A673 (cell line): ENCODE measurements around the gene TF. TPM values are rescaled to one million over a fixed set of nuclear protein-coding genes. Genes with fewer than 3 reads are reported as not detected.

Experiments used
- BruUV-seq: library from RNA; stranded (reverse); fragments of 400-500 nt; replicated peaks from 2 replicates; lab custom pipeline; 2021; lab: Mats Ljungman, UMichigan
- CTCF ChIA-PET: fragments of 300-600 bp; sonication (Branson Sonifier 250); formaldehyde crosslinking; loops from one replicate; lab custom pipeline; 2022; ENCODE audit warnings: antibody characterized with exemption; lab: Charles Lee
- POLR2A ChIA-PET: fragments of 300-600 bp; sonication (Branson Sonifier 250); formaldehyde crosslinking; loops from one replicate; lab custom pipeline; 2022; ENCODE audit warnings: antibody characterized with exemption; ENCODE audit not compliant: low non-redundant PET; lab: Charles Lee
- DNase-seq: peaks from one replicate; pipeline ENCODE4 v3.0.0-alpha.2; 2015; ENCODE audit warnings: low spot score
- H3K27ac ChIP-seq: fragments of 200-600 bp; sonication (generic); 2 replicates; pipeline ENCODE4 v1.5.1; 2016; ENCODE audit warnings: mixed run types, low read depth, mild to moderate bottlenecking, mixed read lengths, antibody characterized with exemption, low read length; ENCODE audit not compliant: poor library complexity, severe bottlenecking
- H3K27me3 ChIP-seq: fragments of 200-600 bp; sonication (generic); replicated peaks from 2 replicates; pipeline ENCODE4 v1.6.1; 2017; ENCODE audit warnings: mixed run types, low read depth, mild to moderate bottlenecking, mixed read lengths, antibody characterized with exemption, low read length; ENCODE audit not compliant: insufficient read depth, poor library complexity
- H3K36me3 ChIP-seq: fragments of 200-600 bp; sonication (generic); 2 replicates; pipeline ENCODE4 v1.6.1; 2016; ENCODE audit warnings: mixed run types, mild to moderate bottlenecking, mixed read lengths, antibody characterized with exemption, low read length; ENCODE audit not compliant: insufficient read depth, poor library complexity, severe bottlenecking
- H3K4me1 ChIP-seq: fragments of 200-600 bp; sonication (generic); 2 replicates; pipeline ENCODE4 v1.6.1; 2017; ENCODE audit warnings: mixed run types, mild to moderate bottlenecking, mixed read lengths, antibody characterized with exemption, low read length; ENCODE audit not compliant: insufficient read depth, poor library complexity, severe bottlenecking
- H3K4me3 ChIP-seq: fragments of 200-600 bp; sonication (generic); 2 replicates; pipeline ENCODE4 v1.5.1; 2016; ENCODE audit warnings: low read depth, mixed run types, mild to moderate bottlenecking, mixed read lengths, low read length; ENCODE audit not compliant: poor library complexity, severe bottlenecking
- H3K9me3 ChIP-seq: fragments of 200-600 bp; sonication (generic); 2 replicates; pipeline ENCODE4 v1.6.1; 2016; ENCODE audit warnings: mixed run types, low read depth, mild to moderate bottlenecking, mixed read lengths, antibody characterized with exemption, low read length; ENCODE audit not compliant: poor library complexity, severe bottlenecking
- CTCF ChIP-seq: fragments of 300-800, 200-600 bp; sonication (generic); conservative IDR thresholded peaks from 2 replicates; pipeline ENCODE4 v1.5.1; 2017; ENCODE audit warnings: low read depth, mild to moderate bottlenecking, antibody characterized with exemption, low read length, moderate library complexity, mixed read lengths
- EZH2 ChIP-seq: fragments of 200-600 bp; sonication (generic); IDR thresholded peaks from 2 replicates; pipeline ENCODE4 v1.6.1; 2017; ENCODE audit warnings: borderline replicate concordance, low read depth, mild to moderate bottlenecking, mixed read lengths, antibody characterized with exemption, low read length; ENCODE audit not compliant: poor library complexity, severe bottlenecking
- intact Hi-C: fragments of 100-400 bp; cut with micrococcal nuclease; formaldehyde crosslinking; loops from one replicate; pipeline ENCODE4 v1.10.0; 2022; ENCODE audit not compliant: unreplicated experiment
- total RNA-seq: library from RNA; stranded (reverse); gene quantifications from 2 replicates; pipeline ENCODE4 v1.2.3, GENCODE V29; 2021

TF gene
- total RNA-seq, 1 experiment from 2014 or later, result 0.11 TPM

- TF ChIP-seq CTCF, result no peak
- no peak for TF ChIP-seq EZH2
- Histone ChIP-seq H3K36me3 (no peaks in the 10 kb centered on the region), H3K27ac (no peak overlapping the region), H3K4me1 (no peaks in the 10 kb centered on the region), H3K27me3 (peaks cover 25% of the 10 kb centered on the region), H3K4me3 (no peak overlapping the region), H3K9me3 (no peaks in the 10 kb centered on the region)
- CTCF ChIA-PET, result no interaction called here
- intact Hi-C loops, result no loop called here
- no peak for DNase-seq
- BruUV-seq, result no TSS peak
- POLR2A ChIA-PET, result no interaction called here
These were observed 2.0 kb upstream of the TF start for GRCh38 chr3:133744241-133744640.

GRCh38 chr3:133745108-133745507 lies 1.1 kb upstream of the TF start:
- POLR2A ChIA-PET, result interaction anchor here (0.5 kb wide), 1 partner anchor 619 kb away, joined by 5 read pairs; no protein-coding TSS in a partner anchor
- intact Hi-C loops, result no loop called here
- Histone ChIP-seq H3K36me3 (no peaks in the 10 kb centered on the region), H3K27me3 (peaks cover 25% of the 10 kb centered on the region), H3K27ac (no peak overlapping the region), H3K4me1 (no peaks in the 10 kb centered on the region), H3K9me3 (no peaks in the 10 kb centered on the region), H3K4me3 (no peak overlapping the region)
- DNase-seq, result no peak
- TF ChIP-seq CTCF (no peak), EZH2 (no peak)
- CTCF ChIA-PET, result no interaction called here
- BruUV-seq, result no TSS peak

GRCh38 chr3:133746712-133747066 lies 496 bp downstream of the TF start:
- Histone ChIP-seq H3K4me1 (no peaks in the 10 kb centered on the region), H3K36me3 (no peaks in the 10 kb centered on the region), H3K27ac (no peak overlapping the region), H3K4me3 (no peak overlapping the region), H3K9me3 (no peaks in the 10 kb centered on the region), H3K27me3 (peaks cover 25% of the 10 kb centered on the region)
- TF ChIP-seq CTCF (no peak), EZH2 (no peak)
- BruUV-seq, result no TSS peak
- intact Hi-C loops, result no loop called here
- no peak for DNase-seq
- POLR2A ChIA-PET, result no interaction called here
- CTCF ChIA-PET, result no interaction called here
